GM20000 (cell line): ENCODE data around the gene PRKAG2.

Experiments used
- DNase-seq: peaks from one replicate; pipeline ENCODE4 v3.0.0; 2012; ENCODE audit warnings: low spot score
- CTCF ChIP-seq: IDR thresholded peaks from 2 replicates; pipeline ENCODE4 v1.5.1; 2012; ENCODE audit warnings: mild to moderate bottlenecking, control low read depth; ENCODE audit errors: extremely low read depth, missing control alignments

PRKAG2 gene

GRCh38 chr7:151905766-151906165 is 28.9 kb upstream of the PRKAG2 start:
- no peak for DNase-seq

DNA sequence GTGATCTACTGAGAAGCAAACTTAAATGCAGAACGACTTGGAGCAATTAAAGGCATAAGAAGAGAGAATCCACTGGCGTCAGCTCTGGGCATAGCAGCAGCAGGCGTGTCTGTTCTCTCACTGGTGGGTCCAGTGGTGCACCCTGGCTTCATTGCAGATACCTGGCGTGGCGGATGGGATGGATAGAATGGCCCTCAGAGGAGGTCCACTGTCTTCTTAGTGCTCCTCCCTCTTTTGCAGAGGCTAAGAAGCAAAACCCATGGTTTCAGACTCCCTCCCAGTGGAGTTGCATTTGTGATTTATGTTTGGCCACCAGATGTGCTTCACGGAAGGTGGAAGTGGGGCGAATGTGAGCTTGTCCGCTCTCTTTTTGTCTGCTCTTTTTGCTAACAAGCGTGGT is 28.4 kb upstream of the PRKAG2 start:
- DNase-seq: no peak
- TF ChIP-seq CTCF: no peak

More at GRCh38 chr7:151905766-151906165, 28.9 kb upstream of the PRKAG2 start:
- no peak for TF ChIP-seq CTCF

DNA sequence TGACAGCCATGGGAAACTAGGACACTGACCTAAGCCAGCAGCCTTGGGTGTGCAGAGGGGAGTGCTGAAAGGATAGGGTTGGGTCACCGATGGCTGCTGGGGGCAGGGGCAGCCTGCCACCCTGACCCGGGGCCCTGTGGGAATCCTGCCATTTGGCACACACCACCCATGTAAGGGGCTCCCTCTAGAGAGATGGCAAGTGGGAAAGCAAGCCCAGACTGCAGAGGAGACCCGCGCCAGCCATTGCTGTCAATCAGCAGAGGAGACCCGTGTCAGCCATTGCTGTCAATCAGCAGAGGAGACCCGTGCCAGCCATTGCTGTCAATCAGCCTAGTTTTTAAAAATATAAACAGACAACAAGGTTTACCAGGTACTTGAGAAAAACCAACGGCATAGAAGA is 27.4 kb upstream of the PRKAG2 start:
- no peak for TF ChIP-seq CTCF
- DNase-seq: no peak

GRCh38 chr7:151903249-151904032 is 26.5 kb upstream of the PRKAG2 start:
- TF ChIP-seq CTCF: no peak
- no peak for DNase-seq

GRCh38 chr7:151902311-151902710 is 25.4 kb upstream of the PRKAG2 start:
- no peak for TF ChIP-seq CTCF
- DNase-seq: no peak

GRCh38 chr7:151901828-151902227 is 24.9 kb upstream of the PRKAG2 start:
- no peak for TF ChIP-seq CTCF
- no peak for DNase-seq

- TF ChIP-seq CTCF: no peak
- no peak for DNase-seq
Measured at GRCh38 chr7:151900986-151901621, 24.2 kb upstream of the PRKAG2 start.
